Large intestine (tissue), 3 donors: ENCODE measurements around the gene PXN. TPM values are rescaled to one million over a fixed set of nuclear protein-coding genes. Genes with fewer than 3 reads are reported as not detected.
"Not testable (repeated sequence)": the region's sequence is repeated elsewhere in the genome, so short reads cannot be mapped to it uniquely, and the experiment has no call there.

Source experiments
- DNase-seq, 2 donors: peaks; one replicate each; pipeline versions ENCODE4 v3.0.0 to v3.0.0-alpha.2; 2013
- H3K27ac ChIP-seq: one replicate; pipeline ENCODE4 v1.5.1; 2013; ENCODE audit warnings: low read length
- H3K27me3 ChIP-seq: 2 replicates; pipeline ENCODE4 v1.6.1; 2013; ENCODE audit warnings: low read length; ENCODE audit not compliant: control insufficient read depth, insufficient read depth
- H3K36me3 ChIP-seq: 2 replicates; pipeline ENCODE4 v1.6.1; 2013; ENCODE audit warnings: low read length; ENCODE audit not compliant: control insufficient read depth, insufficient read depth
- H3K4me1 ChIP-seq: one replicate; pipeline ENCODE4 v1.6.1; 2013; ENCODE audit warnings: low read length; ENCODE audit not compliant: control insufficient read depth, insufficient read depth
- H3K4me3 ChIP-seq: one replicate; pipeline ENCODE4 v1.5.1; 2013; ENCODE audit warnings: low read length
- H3K9me3 ChIP-seq: one replicate; pipeline ENCODE4 v1.6.1; 2013; ENCODE audit warnings: mild to moderate bottlenecking, low read depth, low read length, moderate library complexity; ENCODE audit not compliant: control insufficient read depth
- WGBS: methylation state at CpG from one replicate; pipeline ENCODE4 v1.1.5; 2013; ENCODE audit warnings: low lambda C conversion rate; ENCODE audit not compliant: insufficient coverage; 5-methylcytosine and 5-hydroxymethylcytosine counted together
- polyA plus RNA-seq: library from polyadenylated mRNA; unstranded; fragments of 120-200 nt; gene quantifications from one replicate; pipeline ENCODE4 v1.2.1, GENCODE V29; 2013

PXN gene
- polyA plus RNA-seq, 1 donor = 118 TPM

- Histone ChIP-seq H3K4me1 (peaks cover 12% of the 10 kb centered on the region), H3K4me3 (peak overlapping the region; percentile 80), H3K36me3 (peaks cover 44% of the 10 kb centered on the region), H3K27me3 (no peaks in the 10 kb centered on the region), H3K27ac (no peak overlapping the region), H3K9me3 (no peaks in the 10 kb centered on the region)
- WGBS = no CpG with 5 or more reads among the region's 18 CpGs
- no peak for DNase-seq
Measured at GRCh38 chr12:120194226-120194533, 71.3 kb downstream of the PXN start.

GRCh38 chr12:120193286-120193685 lies 72.2 kb downstream of the PXN start:
- Histone ChIP-seq H3K4me3 (peak overlapping the region; percentile 80), H3K36me3 (peaks cover 40% of the 10 kb centered on the region)
- H3K4me1 ChIP-seq, H3K27ac ChIP-seq, H3K9me3 ChIP-seq, H3K27me3 ChIP-seq, DNase-seq: not testable (repeated sequence)
- WGBS = no CpG with 5 or more reads among the region's 8 CpGs

- Histone ChIP-seq H3K27ac (no peak overlapping the region), H3K4me3 (no peak overlapping the region), H3K36me3 (peaks cover 39% of the 10 kb centered on the region), H3K27me3 (no peaks in the 10 kb centered on the region), H3K9me3 (no peaks in the 10 kb centered on the region), H3K4me1 (peaks cover 7% of the 10 kb centered on the region)
- WGBS = 100% methylated on average over 1 of the region's 7 CpGs
- DNase-seq = no peak
Measured at GRCh38 chr12:120190985-120191480, 74.5 kb downstream of the PXN start.

- WGBS = no CpG with 5 or more reads among the region's 5 CpGs
- peaks cover 42% of the 10 kb centered on the region for H3K36me3 ChIP-seq
Measured at GRCh38 chr12:120190386-120190785, 75.1 kb downstream of the PXN start.

GRCh38 chr12:120186654-120187053 lies 78.9 kb downstream of the PXN start:
- Histone ChIP-seq H3K4me1 (no peaks in the 10 kb centered on the region), H3K4me3 (no peak overlapping the region), H3K27ac (no peak overlapping the region), H3K36me3 (peaks cover 76% of the 10 kb centered on the region), H3K27me3 (no peaks in the 10 kb centered on the region), H3K9me3 (no peaks in the 10 kb centered on the region)
- no CpG with 5 or more reads among the region's 4 CpGs for WGBS
- no peak for DNase-seq

More at GRCh38 chr12:120190386-120190785, 75.1 kb downstream of the PXN start:
- Histone ChIP-seq H3K4me1 (peaks cover 6% of the 10 kb centered on the region), H3K27ac (no peak overlapping the region), H3K4me3 (no peak overlapping the region), H3K27me3 (no peaks in the 10 kb centered on the region), H3K9me3 (no peaks in the 10 kb centered on the region)
- no peak for DNase-seq

- Histone ChIP-seq H3K9me3 (no peaks in the 10 kb centered on the region), H3K4me3 (no peak overlapping the region), H3K27me3 (no peaks in the 10 kb centered on the region), H3K27ac (no peak overlapping the region), H3K4me1 (no peaks in the 10 kb centered on the region), H3K36me3 (peaks cover 76% of the 10 kb centered on the region)
- WGBS = no CpG with 5 or more reads among the region's 5 CpGs
- no peak for DNase-seq
Measured at GRCh38 chr12:120183211-120183631, 82.3 kb downstream of the PXN start.

- Histone ChIP-seq H3K36me3 (peaks cover 77% of the 10 kb centered on the region), H3K9me3 (no peaks in the 10 kb centered on the region), H3K27ac (no peak overlapping the region), H3K27me3 (no peaks in the 10 kb centered on the region), H3K4me3 (no peak overlapping the region), H3K4me1 (no peaks in the 10 kb centered on the region)
- WGBS = no CpG with 5 or more reads among the region's 8 CpGs
- no peak for DNase-seq
Measured at GRCh38 chr12:120181991-120182631, 83.4 kb downstream of the PXN start.

GRCh38 chr12:120180975-120181374 lies 84.6 kb downstream of the PXN start:
- WGBS = no CpG with 5 or more reads among the region's 7 CpGs
- Histone ChIP-seq H3K9me3 (no peaks in the 10 kb centered on the region), H3K36me3 (peaks cover 78% of the 10 kb centered on the region), H3K27me3 (no peaks in the 10 kb centered on the region), H3K4me1 (no peaks in the 10 kb centered on the region), H3K27ac (no peak overlapping the region), H3K4me3 (no peak overlapping the region)
- DNase-seq = no peak

- WGBS = 100% methylated on average over 2 of the region's 11 CpGs
- no peaks in the 10 kb centered on the region for H3K27me3 ChIP-seq
- H3K36me3 ChIP-seq = peaks cover 79% of the 10 kb centered on the region
- no peaks in the 10 kb centered on the region for H3K9me3 ChIP-seq
- no peak for DNase-seq
- no peaks in the 10 kb centered on the region for H3K4me1 ChIP-seq
- no peak overlapping the region for H3K4me3 ChIP-seq
- H3K27ac ChIP-seq = no peak overlapping the region
Measured at GRCh38 chr12:120175537-120175936, 90.0 kb downstream of the PXN start.

- no peak for DNase-seq
- H3K4me1 ChIP-seq = no peaks in the 10 kb centered on the region
- no peak overlapping the region for H3K4me3 ChIP-seq
- H3K27ac ChIP-seq = no peak overlapping the region
- H3K27me3 ChIP-seq = no peaks in the 10 kb centered on the region
- H3K36me3 ChIP-seq = peaks cover 81% of the 10 kb centered on the region
- no peaks in the 10 kb centered on the region for H3K9me3 ChIP-seq
- WGBS = no CpG with 5 or more reads among the region's 5 CpGs
Measured at GRCh38 chr12:120175062-120175461, 90.5 kb downstream of the PXN start.

GRCh38 chr12:120172053-120172452 lies 93.5 kb downstream of the PXN start:
- Histone ChIP-seq H3K9me3 (no peaks in the 10 kb centered on the region), H3K36me3 (peaks cover 81% of the 10 kb centered on the region), H3K4me1 (no peaks in the 10 kb centered on the region), H3K27ac (no peak overlapping the region), H3K27me3 (no peaks in the 10 kb centered on the region), H3K4me3 (no peak overlapping the region)
- no peak for DNase-seq
- no CpG with 5 or more reads among the region's 3 CpGs for WGBS
